H9 (cell line): ENCODE measurements around the gene MED13L. TPM values are rescaled to one million over a fixed set of nuclear protein-coding genes. Genes with fewer than 3 reads are reported as not detected.

ENCODE experiments used
- DNase-seq: peaks from one replicate; pipeline ENCODE4 v3.0.0-alpha.2; 2017
- H2AFZ ChIP-seq: one replicate; pipeline ENCODE4 v1.6.1; 2013; ENCODE audit warnings: mild to moderate bottlenecking, low read length, control low read depth, moderate library complexity
- H2AK5ac ChIP-seq: 2 replicates; pipeline ENCODE4 v1.6.1; 2013; ENCODE audit warnings: low read length, control low read depth, mixed read lengths; ENCODE audit not compliant: insufficient read length
- H2BK120ac ChIP-seq: one replicate; pipeline ENCODE4 v1.6.1; 2013; ENCODE audit warnings: low read depth, mild to moderate bottlenecking, low read length, control low read depth, inconsistent platforms; ENCODE audit not compliant: poor library complexity, severe bottlenecking
- H2BK12ac ChIP-seq: 2 replicates; pipeline ENCODE4 v1.6.1; 2013; ENCODE audit warnings: low read length, control low read depth, mixed read lengths, low read depth; ENCODE audit not compliant: insufficient read length
- H2BK15ac ChIP-seq: 2 replicates; pipeline ENCODE4 v1.6.1; 2013; ENCODE audit warnings: low read depth, low read length, control low read depth
- H2BK20ac ChIP-seq: one replicate; pipeline ENCODE4 v1.6.1; 2013; ENCODE audit warnings: low read depth, mild to moderate bottlenecking, low read length, control low read depth, inconsistent platforms; ENCODE audit not compliant: poor library complexity, severe bottlenecking
- H2BK5ac ChIP-seq: 2 replicates; pipeline ENCODE4 v1.6.1; 2013; ENCODE audit warnings: low read length, control low read depth, mixed read lengths; ENCODE audit not compliant: insufficient read length
- H3K14ac ChIP-seq: 2 replicates; pipeline ENCODE4 v1.6.1; 2013; ENCODE audit warnings: low read length, control low read depth; ENCODE audit not compliant: insufficient read depth
- H3K18ac ChIP-seq: 2 replicates; pipeline ENCODE4 v1.6.1; 2013; ENCODE audit warnings: low read depth, mild to moderate bottlenecking, mixed read lengths, low read length, control low read depth; ENCODE audit not compliant: insufficient read length
- H3K23ac ChIP-seq: 2 replicates; pipeline ENCODE4 v1.6.1; 2013; ENCODE audit warnings: low read length, control low read depth, mixed read lengths, low read depth; ENCODE audit not compliant: insufficient read length
- H3K23me2 ChIP-seq: 2 replicates; pipeline ENCODE4 v1.6.1; 2013; ENCODE audit warnings: low read depth, mild to moderate bottlenecking, mixed read lengths, low read length, control low read depth; ENCODE audit not compliant: insufficient read length, poor library complexity, severe bottlenecking
- H3K27ac ChIP-seq: 2 replicates; pipeline ENCODE4 v1.5.1; 2013; ENCODE audit warnings: low read length, control low read depth, mixed read lengths, low read depth; ENCODE audit not compliant: insufficient read length
- H3K27me3 ChIP-seq: 2 replicates; pipeline ENCODE4 v1.6.1; 2013; ENCODE audit warnings: low read length, control low read depth, inconsistent platforms; ENCODE audit not compliant: insufficient read depth
- H3K4ac ChIP-seq: 2 replicates; pipeline ENCODE4 v1.6.1; 2013; ENCODE audit warnings: low read depth, mild to moderate bottlenecking, control low read depth, inconsistent platforms, low read length, moderate library complexity
- H3K4me1 ChIP-seq: 2 replicates; pipeline ENCODE4 v1.6.1; 2013; ENCODE audit warnings: low read length, control low read depth, inconsistent platforms; ENCODE audit not compliant: insufficient read depth
- H3K4me2 ChIP-seq: 2 replicates; pipeline ENCODE4 v1.6.1; 2013; ENCODE audit warnings: low read length, control low read depth, mixed read lengths; ENCODE audit not compliant: insufficient read length, insufficient read depth
- H3K56ac ChIP-seq: 2 replicates; pipeline ENCODE4 v1.6.1; 2013; ENCODE audit warnings: low read depth, mild to moderate bottlenecking, mixed read lengths, low read length, control low read depth; ENCODE audit not compliant: insufficient read length
- H3K79me1 ChIP-seq: 2 replicates; pipeline ENCODE4 v1.6.1; 2013; ENCODE audit warnings: low read depth, mild to moderate bottlenecking, moderate library complexity, low read length, control low read depth, inconsistent platforms; ENCODE audit not compliant: insufficient read depth, poor library complexity, severe bottlenecking
- H3K79me2 ChIP-seq: 2 replicates; pipeline ENCODE4 v1.6.1; 2013; ENCODE audit warnings: low read length, control low read depth, inconsistent platforms; ENCODE audit not compliant: insufficient read depth
- H3K9ac ChIP-seq: 2 replicates; pipeline ENCODE4 v1.6.1; 2013; ENCODE audit warnings: low read length, control low read depth, mixed read lengths; ENCODE audit not compliant: insufficient read length; ENCODE audit errors: extremely low read depth
- H3K9me3 ChIP-seq: one replicate; pipeline ENCODE4 v1.6.1; 2013; ENCODE audit warnings: low read depth, low read length, inconsistent platforms; ENCODE audit not compliant: control insufficient read depth
- H3T11ph ChIP-seq: one replicate; pipeline ENCODE4 v1.6.1; 2013; ENCODE audit warnings: mild to moderate bottlenecking, low read length, control low read depth, inconsistent platforms
- H4K20me1 ChIP-seq: one replicate; pipeline ENCODE4 v1.6.1; 2013; ENCODE audit not compliant: control insufficient read depth, insufficient read length, insufficient read depth
- H4K5ac ChIP-seq: 2 replicates; pipeline ENCODE4 v1.6.1; 2013; ENCODE audit warnings: low read depth, mild to moderate bottlenecking, mixed read lengths, low read length, control low read depth; ENCODE audit not compliant: insufficient read length
- H4K8ac ChIP-seq: replicated peaks from 2 replicates; pipeline ENCODE4 v1.6.1; 2013; ENCODE audit warnings: low read length, control low read depth, mixed read lengths, low read depth; ENCODE audit not compliant: insufficient read length
- H4K91ac ChIP-seq: 2 replicates; pipeline ENCODE4 v1.6.1; 2013; ENCODE audit warnings: low read depth, mild to moderate bottlenecking, moderate library complexity, mixed read lengths, low read length, control low read depth; ENCODE audit not compliant: insufficient read length
- H3K27ac Mint-ChIP-seq, 3 experiments: 2 replicates in 2 of 3; 3 replicates in 1 of 3; pipeline ENCODE4 v1.8.0; 2020 to 2021; ENCODE audit warnings: mixed read lengths in 3 of 3, mild to moderate bottlenecking in 1 of 3, moderate library complexity in 1 of 3
- H3K27me3 Mint-ChIP-seq: 2 replicates; pipeline ENCODE4 v1.8.0; 2021; ENCODE audit warnings: low read depth, mild to moderate bottlenecking, moderate library complexity, mixed read lengths
- H3K36me3 Mint-ChIP-seq, 3 experiments: 2 replicates in 2 of 3; 3 replicates in 1 of 3; pipeline ENCODE4 v1.8.0; 2020 to 2021; ENCODE audit warnings: low read depth in 3 of 3, mixed read lengths in 3 of 3; ENCODE audit not compliant: insufficient read depth in 1 of 3
- H3K4me1 Mint-ChIP-seq, 2 experiments: 2 replicates each; pipeline ENCODE4 v1.8.0; 2020; ENCODE audit warnings: mixed read lengths in 2 of 2
- H3K4me3 Mint-ChIP-seq, 2 experiments: 2 replicates in 1 of 2; 3 replicates in 1 of 2; pipeline ENCODE4 v1.8.0; 2020 to 2021; ENCODE audit warnings: mild to moderate bottlenecking in 2 of 2, mixed read lengths in 2 of 2, moderate library complexity in 1 of 2
- H3K9me3 Mint-ChIP-seq, 2 experiments: 2 replicates in 1 of 2; 3 replicates in 1 of 2; pipeline ENCODE4 v1.8.0; 2020; ENCODE audit warnings: mild to moderate bottlenecking in 2 of 2, mixed read lengths in 2 of 2, moderate library complexity in 1 of 2
- CTCF ChIP-seq: fragments of 200-600 bp; sonication (generic); conservative IDR thresholded peaks from 3 replicates; pipeline ENCODE4 v1.8.0; 2021; ENCODE audit warnings: antibody characterized with exemption, mild to moderate bottlenecking
- WGBS: extraction: QIAGEN DNeasy Blood & Tissue Kit; methylation state at CpG from one replicate; pipeline ENCODE4 v1.1.7; 2013; ENCODE audit warnings: missing lambda C conversion rate, low lambda C conversion rate, mixed read lengths; ENCODE audit not compliant: insufficient read length; ENCODE audit errors: extremely low coverage; 5-methylcytosine and 5-hydroxymethylcytosine counted together
- total RNA-seq: library from RNA; stranded (reverse); gene quantifications from 2 replicates; pipeline ENCODE4 v1.2.1, GENCODE V29; 2021

Gene MED13L
- total RNA-seq, 1 experiment from 2014 or later = 52.4 TPM

GRCh38 chr12:116040402-116040801 is 237.1 kb downstream of the MED13L start:
- Histone ChIP-seq H2BK5ac (no peak overlapping the region), H3K27me3 (no peaks in the 10 kb centered on the region), H3K79me2 (0 out of 2 replicates have a peak, but pooled peaks cover 2% of the 10 kb centered on the region), H2BK15ac (no peak overlapping the region), H3K18ac (no peak overlapping the region), H3K79me1 (peaks cover 3% of the 10 kb centered on the region), H4K91ac (no peak overlapping the region), H4K8ac (no peak overlapping the region), H4K20me1 (no peaks in the 10 kb centered on the region), H3K9me3 (no peaks in the 10 kb centered on the region), H2BK20ac (no peak overlapping the region), H2BK120ac (no peak overlapping the region), H4K5ac (no peak overlapping the region), H2AK5ac (no peak overlapping the region), H3K23ac (no peak overlapping the region), H3T11ph (no peak overlapping the region), H3K9ac (no peak overlapping the region), H3K14ac (no peak overlapping the region), H3K4me1 (no peaks in the 10 kb centered on the region; the same call in 1 of the 2 replicates), H3K4ac (no peak overlapping the region), H3K4me2 (no peak overlapping the region), H3K23me2 (no peaks in the 10 kb centered on the region), H2BK12ac (no peak overlapping the region), H3K56ac (no peak overlapping the region), H2AFZ (no peak overlapping the region), H3K27ac (no peak overlapping the region)
- H3K27me3 Mint-ChIP-seq = no peaks in the 10 kb centered on the region
- no peak overlapping the region for H3K4me3 Mint-ChIP-seq
- H3K36me3 Mint-ChIP-seq = no peaks in the 10 kb centered on the region
- peaks cover 2 to 6% of the 10 kb centered on the region in 2 experiments; a peak in 2 of 4 replicates for H3K4me1 Mint-ChIP-seq
- H3K9me3 Mint-ChIP-seq = no peaks in the 10 kb centered on the region
- H3K27ac Mint-ChIP-seq = no peak overlapping the region
- no peak for TF ChIP-seq CTCF
- WGBS = no CpG with 5 or more reads among the region's 2 CpGs
- no peak for DNase-seq
